ENCODE results near the gene CPA5. TPM values are rescaled to one million over a fixed set of nuclear protein-coding genes. Genes with fewer than 3 reads are reported as not detected.

Gene CPA5, protein sequence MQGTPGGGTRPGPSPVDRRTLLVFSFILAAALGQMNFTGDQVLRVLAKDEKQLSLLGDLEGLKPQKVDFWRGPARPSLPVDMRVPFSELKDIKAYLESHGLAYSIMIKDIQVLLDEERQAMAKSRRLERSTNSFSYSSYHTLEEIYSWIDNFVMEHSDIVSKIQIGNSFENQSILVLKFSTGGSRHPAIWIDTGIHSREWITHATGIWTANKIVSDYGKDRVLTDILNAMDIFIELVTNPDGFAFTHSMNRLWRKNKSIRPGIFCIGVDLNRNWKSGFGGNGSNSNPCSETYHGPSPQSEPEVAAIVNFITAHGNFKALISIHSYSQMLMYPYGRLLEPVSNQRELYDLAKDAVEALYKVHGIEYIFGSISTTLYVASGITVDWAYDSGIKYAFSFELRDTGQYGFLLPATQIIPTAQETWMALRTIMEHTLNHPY
- total RNA-seq (2014; rRNA removed; shearing (Covaris generic); ENCODE audit: low replicate concordance) = 0.13 TPM in 1 of 2 replicates, not detected in the other

DNA sequence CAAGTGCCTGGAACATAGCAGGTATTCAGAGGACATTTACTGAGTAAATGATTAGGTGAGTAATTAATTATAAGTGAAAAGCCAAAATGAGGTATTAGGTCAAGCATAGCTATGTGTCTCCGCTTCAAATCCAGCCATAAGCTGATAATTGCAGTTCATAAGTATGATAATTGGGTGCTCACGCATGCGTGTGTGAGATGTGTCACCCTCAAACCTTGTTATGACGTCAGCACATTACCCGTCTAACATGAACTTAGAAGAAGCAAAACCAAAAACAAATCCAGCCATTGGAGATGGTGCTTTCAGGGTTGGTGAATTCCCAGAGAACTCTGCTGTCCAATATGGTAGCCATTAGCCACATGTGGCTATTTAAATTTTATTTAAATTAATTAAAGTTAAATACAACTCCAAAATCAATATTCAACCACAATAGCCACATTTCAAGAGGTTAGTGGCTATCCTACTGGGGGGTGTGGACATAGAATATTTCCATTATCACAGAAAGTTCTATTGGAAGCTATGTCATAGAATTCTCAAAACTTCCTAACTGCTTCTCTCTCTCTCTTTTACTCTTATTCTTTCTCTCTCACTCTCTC lies at the start of gene CPA5:
TSS of gene CPA5 (plus strand) at position 546 of the 596 bp plus-strand sequence. CDS start 1,670 bp downstream, outside the sequence.
- H3K27me3 ChIP-seq = no peaks in the 10 kb centered on the region
- no peak within 1 kb of the TSS for H3K4me3 ChIP-seq
- no peaks in the 10 kb centered on the region for H3K9me3 ChIP-seq
- no peaks in the 10 kb centered on the region for H3K36me3 ChIP-seq
- DNase-seq = no peak

DNA sequence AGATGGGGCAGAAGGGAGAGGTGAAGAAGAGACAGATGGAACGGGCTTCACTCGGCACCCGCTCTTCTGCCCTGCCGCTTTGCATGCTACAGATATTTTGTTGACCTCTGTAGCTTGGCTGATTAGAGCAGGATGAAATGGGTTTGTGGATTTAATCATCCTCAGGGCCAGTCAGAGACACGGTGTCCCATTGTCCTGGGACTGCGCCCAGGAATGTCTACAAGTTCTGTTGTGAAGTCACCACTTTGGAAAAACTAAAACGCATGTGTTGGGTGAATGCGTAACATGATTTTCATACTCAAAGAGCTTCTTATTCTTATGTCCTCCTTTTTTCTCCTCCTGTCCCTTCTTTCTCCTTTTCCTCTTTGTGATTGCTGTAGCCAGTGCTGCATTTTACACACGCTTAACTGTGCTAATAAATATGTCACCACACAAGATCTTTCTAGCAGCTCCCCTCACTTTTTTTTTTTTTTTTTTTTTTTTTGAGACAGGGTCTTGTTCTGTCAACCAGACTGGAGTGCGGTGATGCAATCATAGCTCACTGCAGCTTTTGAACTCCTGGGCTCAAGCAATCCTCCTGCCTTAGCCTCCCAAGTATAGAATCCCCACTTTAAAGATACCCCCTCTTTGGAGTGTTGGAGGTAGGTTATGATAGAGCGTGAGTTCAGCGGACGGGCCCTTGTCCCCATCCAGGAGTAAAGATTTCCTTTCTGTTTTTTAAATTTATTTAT lies 48.2 kb upstream of the CPA5 start:
- Histone ChIP-seq H3K27me3 (no peaks in the 10 kb centered on the region), H3K36me3 (peaks cover 17% of the 10 kb centered on the region), H3K9me3 (no peaks in the 10 kb centered on the region), H3K4me3 (no peak overlapping the region)
- DNase-seq = no peak

DNA sequence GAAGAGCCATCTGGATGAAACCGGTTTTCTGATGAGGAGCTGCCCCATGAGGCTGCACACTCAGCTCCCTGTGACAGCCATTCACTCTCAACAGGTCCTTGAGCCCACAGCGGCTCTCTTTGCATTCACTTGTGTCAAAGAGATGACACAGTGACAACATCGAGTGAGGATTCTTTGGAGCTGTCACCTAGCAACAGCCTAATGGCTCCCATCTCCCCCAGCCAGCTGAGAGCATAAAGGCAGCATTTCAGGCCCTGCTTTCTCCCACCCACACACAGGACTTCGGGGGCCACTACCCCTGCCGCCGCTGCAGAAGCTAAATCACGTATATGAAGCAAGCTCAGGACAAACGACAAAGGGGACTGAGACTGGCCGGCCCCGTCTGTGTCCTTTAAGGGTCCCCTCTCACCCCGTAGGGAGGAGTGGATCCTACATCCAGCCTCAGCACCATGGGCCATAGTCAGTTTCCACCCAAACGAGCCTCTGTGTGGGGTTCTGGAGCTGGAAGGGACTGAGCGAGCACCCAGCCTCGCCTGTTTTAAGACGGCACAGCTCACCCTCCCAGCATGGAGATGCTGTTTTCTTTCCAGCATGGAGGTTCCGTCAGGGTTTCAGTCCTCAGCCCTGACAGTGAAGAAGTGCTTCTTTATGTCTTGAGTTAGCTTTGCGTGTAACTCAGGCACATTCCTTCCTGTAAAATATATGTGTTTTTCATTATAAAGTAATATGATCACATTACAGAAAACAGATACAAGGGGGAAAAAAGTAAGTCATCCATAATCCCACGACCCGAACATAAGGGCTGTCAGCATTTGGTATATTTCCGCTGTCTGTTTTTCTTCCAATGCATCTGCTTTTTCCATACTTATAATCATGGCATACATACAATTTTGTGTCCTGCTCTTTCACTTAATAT lies 46.7 kb upstream of the CPA5 start:
- Histone ChIP-seq H3K9me3 (no peaks in the 10 kb centered on the region), H3K4me3 (no peak overlapping the region), H3K36me3 (peaks cover 20% of the 10 kb centered on the region), H3K27me3 (no peaks in the 10 kb centered on the region)
- no peak for DNase-seq

DNA sequence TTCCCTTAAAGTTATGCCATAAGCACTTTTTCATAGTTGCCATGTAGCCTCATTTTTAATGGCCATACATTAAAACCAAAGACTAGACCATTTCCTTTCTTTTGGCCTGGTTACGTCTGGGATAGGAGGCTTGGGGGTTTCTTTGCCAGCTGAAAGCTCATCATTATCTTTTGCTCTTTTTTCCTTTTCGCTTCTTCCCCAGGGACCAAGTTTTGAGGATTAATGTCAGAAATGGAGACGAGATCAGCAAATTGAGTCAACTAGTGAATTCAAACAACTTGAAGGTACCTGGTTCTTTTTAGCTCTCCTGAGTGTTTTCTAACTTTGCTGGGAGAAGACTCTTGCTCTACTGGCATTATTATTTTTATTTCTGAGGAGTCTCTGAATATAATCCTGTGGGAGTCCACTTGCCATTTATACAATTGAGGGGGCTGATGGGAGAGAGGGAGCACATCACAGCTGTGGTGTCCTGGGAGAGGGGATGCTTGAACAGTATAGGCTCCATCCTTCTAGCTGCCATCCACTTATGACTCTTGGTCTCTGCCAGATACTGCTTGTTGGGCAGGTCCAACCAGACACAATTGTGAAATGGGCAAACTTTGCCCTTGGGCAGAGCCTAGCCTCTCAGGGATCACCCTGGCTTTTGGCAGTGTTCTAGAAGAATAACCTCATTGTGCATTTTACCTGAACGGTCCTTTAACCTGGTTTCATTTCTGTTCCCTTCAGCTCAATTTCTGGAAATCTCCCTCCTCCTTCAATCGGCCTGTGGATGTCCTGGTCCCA lies 45.9 kb upstream of the CPA5 start:
- no peak for DNase-seq
- Histone ChIP-seq H3K4me3 (no peak overlapping the region), H3K9me3 (no peaks in the 10 kb centered on the region), H3K27me3 (no peaks in the 10 kb centered on the region), H3K36me3 (peaks cover 25% of the 10 kb centered on the region)

DNA sequence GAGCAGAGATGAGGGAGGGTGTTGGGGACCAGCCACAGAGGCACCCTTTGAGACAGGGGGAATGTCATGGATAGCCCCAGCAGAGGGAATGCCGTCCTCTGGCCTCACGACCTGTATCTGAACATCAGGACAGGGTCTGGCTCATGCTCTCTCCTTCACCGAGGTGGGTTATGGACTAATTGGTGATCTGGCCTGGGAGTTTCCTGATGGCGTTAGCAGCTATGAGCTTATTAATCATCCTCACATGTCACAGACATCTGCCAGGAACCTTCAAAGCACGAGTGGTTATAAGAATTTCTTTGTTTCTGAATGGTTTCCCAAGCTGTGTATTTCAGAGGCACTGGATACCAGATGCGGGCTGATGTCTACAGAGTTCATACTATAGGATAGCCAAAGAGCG lies 44.8 kb upstream of the CPA5 start:
- DNase-seq = no peak
- Histone ChIP-seq H3K9me3 (no peaks in the 10 kb centered on the region), H3K36me3 (peaks cover 37% of the 10 kb centered on the region), H3K27me3 (no peaks in the 10 kb centered on the region), H3K4me3 (no peak overlapping the region)

DNA sequence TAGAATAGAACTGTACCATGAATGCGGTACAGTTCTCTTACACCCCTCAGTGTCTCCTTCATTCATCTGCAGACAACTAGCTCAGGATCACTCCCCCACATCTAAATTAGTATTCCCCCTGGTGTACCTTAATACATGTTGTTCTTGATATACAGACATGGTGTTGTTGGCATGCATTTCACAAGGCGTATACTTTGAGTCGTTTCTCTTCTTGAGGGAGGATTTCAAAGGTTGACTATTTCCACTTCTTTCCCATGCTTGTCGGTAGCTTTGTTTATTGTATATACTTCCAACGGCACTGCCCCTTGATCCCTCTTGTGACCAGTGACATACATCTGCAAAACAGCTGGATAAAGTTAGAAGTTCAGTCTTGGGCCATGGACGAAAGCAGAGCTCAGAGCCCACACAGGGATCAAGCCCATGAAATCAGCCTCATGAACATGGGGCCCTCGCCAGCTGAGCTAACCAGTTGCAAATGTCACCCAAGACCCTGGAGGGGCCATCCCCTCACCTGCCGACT lies 43.1 kb upstream of the CPA5 start:
- peaks cover 45% of the 10 kb centered on the region for H3K36me3 ChIP-seq
- no peak for DNase-seq
- H3K4me3 ChIP-seq = no peak overlapping the region

DNA sequence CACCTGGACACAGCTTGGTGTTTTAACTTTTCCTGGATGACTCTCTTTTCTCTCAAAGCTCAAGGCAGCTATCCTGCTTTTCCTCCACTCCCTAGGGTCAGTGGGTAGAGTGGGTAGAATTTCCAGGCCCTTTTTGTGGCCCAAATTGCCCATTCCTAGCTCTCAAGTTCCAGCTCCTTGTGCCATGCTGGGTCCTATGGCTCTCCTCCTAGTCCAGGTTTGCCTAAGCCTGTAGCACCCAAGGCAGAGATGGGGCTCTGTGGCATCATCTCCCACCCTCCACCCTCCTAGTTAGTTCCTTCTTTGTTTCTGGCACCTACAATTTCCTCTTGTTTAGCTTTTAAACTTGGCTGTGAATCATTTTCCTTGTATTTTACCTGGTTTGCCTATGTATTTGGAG lies 42.0 kb upstream of the CPA5 start:
- no peak for DNase-seq

More for the DNA sequence above, 43.1 kb upstream of the CPA5 start:
- H3K27me3 ChIP-seq = no peaks in the 10 kb centered on the region
- H3K9me3 ChIP-seq = no peaks in the 10 kb centered on the region

DNA sequence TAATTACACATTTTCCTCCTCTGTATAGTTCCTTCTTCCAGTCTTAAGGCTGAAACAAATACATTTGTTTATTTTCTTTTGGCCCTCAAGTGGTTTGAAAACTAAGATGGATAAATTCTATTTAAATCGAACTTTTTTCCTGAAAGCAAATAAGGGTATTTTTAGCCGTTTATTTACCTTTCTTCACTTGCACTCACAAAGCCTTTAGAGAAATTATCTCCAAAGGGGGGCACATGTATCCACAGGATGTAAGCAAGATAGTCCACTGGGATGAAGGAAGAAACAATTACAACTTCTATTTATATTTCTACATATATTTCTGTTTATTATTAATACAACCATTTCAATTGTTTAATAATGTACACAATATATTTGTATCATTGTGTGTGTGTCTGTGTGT lies 41.5 kb upstream of the CPA5 start:
- Histone ChIP-seq H3K4me3 (no peak overlapping the region), H3K27me3 (no peaks in the 10 kb centered on the region), H3K36me3 (peaks cover 49% of the 10 kb centered on the region), H3K9me3 (no peaks in the 10 kb centered on the region)
- DNase-seq = no peak

More for the DNA sequence above, 42.0 kb upstream of the CPA5 start:
- H3K9me3 ChIP-seq = no peaks in the 10 kb centered on the region
- H3K27me3 ChIP-seq = no peaks in the 10 kb centered on the region
- no peak overlapping the region for H3K4me3 ChIP-seq
- peaks cover 49% of the 10 kb centered on the region for H3K36me3 ChIP-seq

DNA sequence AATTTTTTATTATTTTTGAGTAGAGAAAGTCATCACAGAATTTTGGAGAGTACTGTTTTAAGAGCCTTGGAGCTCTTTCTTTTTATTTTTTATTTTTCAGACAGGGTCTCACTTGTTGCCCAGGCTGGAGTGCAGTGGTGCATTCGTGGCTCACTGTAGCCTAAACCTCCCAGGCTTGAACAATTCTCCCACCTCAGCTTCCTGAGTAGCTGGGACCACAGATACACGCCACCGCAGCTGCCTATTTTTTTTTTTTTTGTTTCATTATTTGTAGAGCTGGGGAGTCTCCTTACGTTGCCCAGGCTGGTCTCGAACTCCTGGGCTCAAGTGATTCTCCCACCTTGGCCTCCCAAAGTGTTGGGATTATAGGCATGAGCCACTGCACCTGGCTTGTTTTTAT lies 41.1 kb upstream of the CPA5 start:
- H3K9me3 ChIP-seq = no peaks in the 10 kb centered on the region
- H3K36me3 ChIP-seq = peaks cover 49% of the 10 kb centered on the region
- H3K27me3 ChIP-seq = no peaks in the 10 kb centered on the region
- H3K4me3 ChIP-seq = no peak overlapping the region
- DNase-seq = no peak

DNA sequence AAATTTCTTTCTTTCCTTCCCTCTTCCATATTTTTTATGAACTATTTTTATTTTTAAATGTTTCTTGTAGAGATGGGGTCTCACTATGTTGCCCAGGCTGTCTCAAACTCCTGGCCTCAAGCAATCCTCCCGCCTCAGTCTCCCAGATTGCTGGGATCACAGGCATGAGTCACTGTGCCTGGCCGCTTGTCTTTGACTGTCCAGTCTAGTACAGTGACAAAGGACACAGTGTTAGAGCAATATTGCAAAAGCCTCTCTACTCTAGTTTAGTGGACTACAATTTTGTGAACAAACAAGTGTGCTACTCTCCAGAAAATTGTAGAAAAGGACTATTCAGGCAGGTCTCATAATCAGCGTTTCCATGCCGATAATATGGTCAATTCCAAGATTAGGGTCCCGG lies 40.6 kb upstream of the CPA5 start:
- Histone ChIP-seq H3K4me3 (no peak overlapping the region), H3K36me3 (peaks cover 49% of the 10 kb centered on the region), H3K27me3 (no peaks in the 10 kb centered on the region), H3K9me3 (no peaks in the 10 kb centered on the region)
- DNase-seq = no peak

DNA sequence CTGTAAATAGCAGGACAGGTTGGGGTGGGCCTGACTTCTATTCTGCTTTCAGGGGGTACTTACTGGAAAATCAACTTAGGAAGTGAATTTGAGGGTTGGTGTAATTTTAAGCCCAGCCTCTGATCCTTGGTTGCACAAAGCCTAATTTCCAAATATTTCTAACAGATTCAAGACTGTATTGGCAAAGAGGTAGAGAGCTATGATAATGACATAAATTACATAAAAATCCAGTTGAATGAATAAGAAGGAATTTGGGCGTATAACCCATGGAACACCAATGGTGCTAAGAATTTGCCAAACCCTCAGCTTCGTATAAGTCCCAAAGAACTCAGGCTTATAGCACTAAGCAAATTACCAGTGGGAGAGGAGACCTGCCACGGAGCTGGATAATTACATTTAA lies 39.7 kb upstream of the CPA5 start:
- Histone ChIP-seq H3K9me3 (no peaks in the 10 kb centered on the region), H3K4me3 (no peak overlapping the region), H3K36me3 (peaks cover 42% of the 10 kb centered on the region), H3K27me3 (no peaks in the 10 kb centered on the region)
- DNase-seq = no peak

DNA sequence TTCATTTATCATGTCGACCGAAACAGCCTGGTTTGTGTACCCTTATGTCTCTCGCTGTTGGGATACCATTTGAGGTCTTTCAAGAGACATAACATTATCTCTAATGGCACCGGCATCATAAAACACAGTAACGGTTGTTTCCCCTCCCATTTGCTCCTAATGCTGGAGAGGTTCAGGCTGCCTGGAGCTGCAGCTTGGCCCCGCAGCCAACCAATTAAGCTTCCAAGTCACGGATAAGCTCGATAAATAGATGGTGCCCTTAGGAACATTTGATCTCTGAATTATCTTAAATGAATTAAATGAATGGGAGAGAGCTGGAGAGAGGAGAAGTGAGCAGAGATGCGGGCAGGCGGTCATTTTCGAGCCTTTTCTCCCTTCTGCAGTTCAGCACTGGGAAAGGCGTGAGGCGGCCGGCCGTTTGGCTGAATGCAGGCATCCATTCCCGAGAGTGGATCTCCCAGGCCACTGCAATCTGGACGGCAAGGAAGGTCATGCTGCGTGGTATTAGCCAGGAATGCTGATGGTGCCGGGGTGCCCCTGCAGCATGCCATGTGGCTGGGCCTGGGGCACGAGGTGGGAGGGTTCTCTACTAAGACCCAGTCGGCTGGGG lies 39.1 kb upstream of the CPA5 start:
- H3K9me3 ChIP-seq = no peaks in the 10 kb centered on the region
- no peak for DNase-seq
- peaks cover 43% of the 10 kb centered on the region for H3K36me3 ChIP-seq
- no peak overlapping the region for H3K4me3 ChIP-seq
- no peaks in the 10 kb centered on the region for H3K27me3 ChIP-seq

DNA sequence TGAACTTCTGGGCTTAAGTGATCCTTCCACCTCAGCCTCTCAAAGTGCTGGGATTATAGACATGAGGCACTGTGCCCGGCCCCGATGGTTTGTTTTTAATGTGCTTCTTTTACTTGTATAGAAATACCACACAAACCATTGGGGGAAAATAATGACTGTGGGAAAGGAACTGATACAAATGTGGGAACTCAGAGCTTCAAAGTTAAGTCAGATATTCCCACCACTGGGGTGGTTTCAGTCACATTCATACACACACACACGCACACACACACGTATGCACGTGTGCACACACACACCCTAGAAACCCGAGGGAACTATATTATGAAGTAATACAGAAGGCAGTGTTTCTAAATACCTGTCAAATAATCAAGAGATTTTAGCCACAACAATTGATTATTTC lies 34.6 kb upstream of the CPA5 start:
- H3K9me3 ChIP-seq = no peaks in the 10 kb centered on the region
- no peak for DNase-seq
- H3K36me3 ChIP-seq = peaks cover 32% of the 10 kb centered on the region
- H3K27me3 ChIP-seq = no peaks in the 10 kb centered on the region
- no peak overlapping the region for H3K4me3 ChIP-seq

DNA sequence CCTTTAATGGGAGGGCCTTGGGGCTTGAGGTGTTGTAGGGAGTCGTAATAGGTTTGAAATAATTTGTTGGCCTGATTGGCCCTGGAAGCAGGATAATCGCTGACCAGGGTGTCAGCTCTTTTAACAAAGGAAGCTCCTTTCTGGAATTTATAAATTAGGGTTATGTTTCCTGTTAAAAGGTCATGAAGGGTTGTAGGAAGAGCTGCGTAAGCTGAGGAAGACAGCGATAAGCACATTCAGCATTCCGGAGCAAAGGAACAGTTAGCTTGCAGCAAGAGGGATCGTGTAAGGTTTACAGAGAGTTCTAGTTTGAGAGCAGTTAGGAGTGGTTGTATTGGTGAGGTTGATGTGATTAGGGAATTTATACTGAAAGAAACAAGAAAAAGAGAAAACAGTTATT lies 30.3 kb upstream of the CPA5 start:
- H3K36me3 ChIP-seq = peaks cover 34% of the 10 kb centered on the region
- DNase-seq = no peak
- H3K4me3 ChIP-seq = no peak overlapping the region
- no peaks in the 10 kb centered on the region for H3K27me3 ChIP-seq
- no peaks in the 10 kb centered on the region for H3K9me3 ChIP-seq

DNA sequence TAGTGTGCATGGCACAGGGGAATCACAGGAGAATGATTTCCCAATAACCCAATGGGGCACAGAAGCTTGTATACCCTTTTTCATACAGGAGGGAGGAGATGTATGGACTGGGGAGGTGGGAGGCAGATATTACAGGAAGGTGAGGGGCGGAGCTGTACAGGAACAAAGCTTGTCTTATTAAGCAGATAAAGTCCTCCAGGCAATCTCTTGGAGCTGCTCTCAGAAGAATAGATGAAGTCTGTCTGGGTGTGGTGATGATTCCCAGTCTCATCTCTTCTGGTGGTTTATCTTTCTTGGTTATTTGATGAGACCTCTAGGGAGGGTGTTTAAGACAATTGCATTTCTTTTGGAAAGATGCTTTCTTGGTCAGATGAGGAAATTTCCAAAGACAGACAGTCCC lies 25.1 kb upstream of the CPA5 start:
- H3K4me3 ChIP-seq = no peak overlapping the region
- no peak for DNase-seq

More for the DNA sequence above, 25.1 kb upstream of the CPA5 start:
- Histone ChIP-seq H3K27me3 (no peaks in the 10 kb centered on the region), H3K9me3 (no peaks in the 10 kb centered on the region), H3K36me3 (peaks cover 25% of the 10 kb centered on the region)
